IPS DF 4.7 (cell line): ENCODE results near the gene ROBO1.

Experiments
- DNase-seq: peaks from one replicate; pipeline ENCODE4 v3.0.0-alpha.2; 2013; ENCODE audit warnings: low spot score; ENCODE audit errors: extremely low read depth

Gene ROBO1

DNA sequence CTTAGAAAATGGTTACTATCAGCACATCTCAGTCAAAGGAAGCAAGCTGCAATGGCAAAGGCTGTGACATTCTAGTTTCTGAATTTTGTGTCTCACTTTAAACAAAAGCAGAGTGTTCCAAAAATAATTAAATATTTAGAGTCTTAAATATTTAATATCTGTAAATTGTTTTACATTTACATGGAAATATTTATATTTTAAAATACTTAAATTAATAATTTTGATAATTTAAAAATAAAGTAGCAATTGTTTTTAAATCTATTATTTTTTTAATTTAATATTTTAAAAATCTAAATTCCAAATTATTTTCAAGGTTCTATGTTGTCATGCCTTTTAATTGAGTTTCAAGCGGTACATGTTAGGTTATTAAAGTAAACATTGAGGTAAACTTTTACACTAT lies 843.1 kb downstream of the ROBO1 start:
- DNase-seq: no peak

DNA sequence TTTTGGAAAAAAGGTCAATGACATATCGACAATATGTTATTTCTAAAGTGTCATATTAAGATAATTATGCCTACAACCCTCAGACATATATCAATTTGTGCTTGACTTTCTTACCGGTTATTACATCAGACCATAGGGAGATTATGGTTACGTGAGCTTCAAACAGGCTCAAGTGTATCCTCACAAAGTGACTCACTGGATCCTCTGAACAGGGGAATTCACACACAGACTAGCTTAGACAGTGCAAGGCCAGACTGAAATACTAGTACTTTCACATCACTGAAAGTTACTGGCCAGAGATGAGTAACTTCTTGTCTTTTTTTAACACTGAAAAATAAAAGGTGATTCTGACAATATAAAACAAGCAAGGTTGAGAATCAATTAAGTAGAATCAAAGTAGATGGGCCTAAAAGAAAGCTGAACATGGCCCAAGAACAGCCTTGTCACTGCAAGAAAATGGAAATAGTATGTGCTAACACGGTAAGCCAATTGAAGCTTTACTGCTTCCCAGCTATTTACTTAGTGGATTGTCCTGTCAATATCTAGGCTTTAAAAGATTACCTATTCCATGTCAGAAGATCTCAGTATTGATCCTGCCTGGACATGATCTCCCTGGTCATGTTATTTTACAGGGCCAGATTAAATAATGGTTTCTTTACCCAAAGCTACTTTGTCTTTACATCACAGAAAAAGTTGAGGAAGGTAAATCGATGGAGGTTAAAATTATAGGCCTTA lies 848.6 kb downstream of the ROBO1 start:
- no peak for DNase-seq

DNA sequence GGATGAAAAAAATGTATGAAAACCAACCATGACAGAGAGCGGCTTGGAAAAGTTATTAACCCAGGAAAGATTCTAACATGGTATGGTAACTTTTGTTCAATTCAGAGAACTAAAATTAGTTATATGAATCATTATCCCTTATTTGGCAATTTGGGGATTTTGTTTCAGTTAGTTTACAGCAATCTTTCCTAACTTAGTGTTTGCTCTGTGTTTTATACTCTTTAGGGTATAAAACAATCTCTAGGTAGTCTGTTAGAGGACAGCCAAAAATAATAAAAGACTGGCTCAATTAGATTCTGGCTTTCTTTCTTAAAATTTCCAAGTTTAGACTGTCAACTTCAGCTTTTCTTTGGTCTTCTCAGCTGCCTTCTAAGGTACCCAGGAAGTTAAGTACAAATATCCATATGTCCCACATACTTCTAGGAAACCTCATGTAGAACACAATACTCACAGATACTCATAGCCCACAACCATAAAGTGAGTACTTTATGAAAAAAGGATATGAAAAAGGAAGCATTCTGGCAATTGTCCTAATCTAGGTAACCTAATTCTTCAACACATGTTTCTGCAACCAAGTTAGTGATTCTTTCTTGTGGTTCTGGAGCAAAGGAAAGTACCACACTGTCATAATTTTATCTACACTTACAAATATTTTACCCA lies 849.3 kb downstream of the ROBO1 start:
- no peak for DNase-seq

DNA sequence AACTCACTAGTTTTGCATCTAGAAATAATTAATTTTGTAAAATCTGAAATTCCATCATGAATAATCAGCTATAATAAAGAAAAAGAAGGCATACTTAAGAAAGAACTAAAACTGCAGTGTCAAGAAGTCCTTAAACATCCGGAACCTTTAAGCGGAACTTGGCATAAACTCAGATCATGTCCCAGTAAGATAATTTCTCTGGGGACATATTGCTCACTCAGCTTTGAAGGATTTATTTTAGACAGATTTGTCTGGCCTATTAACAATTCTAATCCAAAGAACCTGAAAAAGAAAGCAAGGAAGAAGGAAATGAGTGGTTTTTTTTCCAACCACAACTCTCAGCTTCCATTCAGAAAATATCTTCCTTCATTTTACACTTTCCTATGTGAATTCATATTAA lies 850.3 kb downstream of the ROBO1 start:
- no peak for DNase-seq

DNA sequence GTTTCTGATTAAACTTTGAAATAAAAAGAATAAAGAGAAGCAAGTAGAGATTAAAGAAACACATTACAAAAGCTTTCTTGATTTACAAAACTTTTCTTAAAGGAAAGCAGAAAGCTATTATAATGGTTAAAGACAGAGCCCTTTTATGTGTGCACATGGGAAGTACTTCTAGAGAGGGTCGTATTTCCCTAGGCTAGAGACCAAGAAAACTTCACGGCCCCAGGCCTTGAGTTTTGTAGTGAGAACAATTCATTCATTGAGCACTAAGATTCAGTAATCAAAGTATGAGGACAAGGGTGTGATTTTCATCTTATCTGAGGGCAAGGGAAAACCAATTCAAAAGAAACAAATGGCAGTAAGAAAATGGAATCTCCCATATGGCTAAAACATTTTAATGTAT lies 854.1 kb downstream of the ROBO1 start:
- DNase-seq: no peak

DNA sequence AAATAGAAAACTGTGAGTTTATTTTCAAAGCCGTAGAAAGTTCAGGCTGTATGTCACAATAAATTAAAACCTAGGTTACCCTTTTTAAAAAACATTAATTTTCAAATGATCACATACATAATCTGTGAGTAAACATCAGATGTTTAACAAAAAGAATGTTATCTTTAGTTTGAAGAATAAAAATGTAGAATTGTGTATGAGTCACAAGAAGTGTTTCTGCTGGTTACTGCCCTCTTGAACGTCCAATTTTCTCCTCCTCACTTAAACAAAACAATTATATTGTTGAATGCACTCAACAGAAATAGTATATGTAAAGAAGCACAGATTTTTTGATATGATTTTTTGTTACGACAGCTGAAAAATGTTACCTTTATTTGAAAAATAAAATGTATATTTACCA lies 855.1 kb downstream of the ROBO1 start:
- no peak for DNase-seq

DNA sequence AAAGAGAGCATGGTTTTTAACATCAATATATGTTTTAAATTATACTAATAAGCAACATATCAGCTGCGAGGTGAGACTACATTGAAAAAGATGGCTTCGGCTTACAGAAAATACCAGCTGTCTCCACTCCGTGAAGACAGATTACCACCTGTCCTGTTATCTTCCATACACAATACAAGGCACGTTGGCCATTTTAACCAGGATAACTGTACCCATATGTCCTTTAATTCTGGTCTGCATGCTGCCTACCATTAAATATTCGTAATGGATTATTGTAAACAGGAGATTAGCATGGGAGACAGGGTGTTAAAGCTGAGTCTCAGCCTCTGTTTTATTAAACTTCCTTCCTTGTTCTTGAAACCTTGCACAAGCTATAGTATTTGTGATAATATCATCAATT lies 855.5 kb downstream of the ROBO1 start:
- DNase-seq: no peak

DNA sequence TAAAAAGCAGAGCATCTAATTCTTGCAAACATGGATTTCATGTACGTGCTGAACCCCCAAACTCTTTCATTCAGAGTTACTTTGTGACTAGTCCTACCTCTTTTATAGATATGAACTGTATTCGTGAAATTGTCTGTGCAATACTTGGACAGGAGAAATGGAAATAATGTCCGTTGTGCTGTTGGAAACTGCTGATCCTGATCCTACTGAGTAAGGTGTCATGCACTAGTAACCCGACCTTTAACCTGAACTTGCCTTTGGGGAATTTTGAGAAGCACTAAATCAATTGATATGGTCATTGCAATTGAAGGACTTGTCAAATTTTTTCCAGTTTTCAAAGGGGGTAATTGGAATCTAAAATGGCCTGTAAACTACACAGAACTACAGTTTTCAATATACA lies 856.4 kb downstream of the ROBO1 start:
- no peak for DNase-seq

DNA sequence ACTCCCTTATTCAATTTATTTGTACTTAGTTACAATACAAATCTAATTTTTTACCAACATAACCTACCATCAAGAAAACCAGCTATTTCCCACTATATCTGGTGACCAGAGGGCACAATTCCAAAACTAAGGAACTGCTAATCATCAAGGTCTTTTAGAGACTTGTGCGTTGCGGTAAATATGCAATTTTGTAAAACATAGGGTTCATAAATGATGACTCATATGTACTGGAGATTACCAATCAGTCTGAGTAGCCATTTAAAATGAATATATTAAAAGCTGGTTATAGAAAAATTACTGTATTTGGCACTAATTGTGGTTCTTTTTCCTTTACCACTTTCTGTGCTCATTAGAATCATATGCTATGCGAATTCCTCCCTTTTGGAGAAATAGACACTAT lies 859.6 kb downstream of the ROBO1 start:
- no peak for DNase-seq

DNA sequence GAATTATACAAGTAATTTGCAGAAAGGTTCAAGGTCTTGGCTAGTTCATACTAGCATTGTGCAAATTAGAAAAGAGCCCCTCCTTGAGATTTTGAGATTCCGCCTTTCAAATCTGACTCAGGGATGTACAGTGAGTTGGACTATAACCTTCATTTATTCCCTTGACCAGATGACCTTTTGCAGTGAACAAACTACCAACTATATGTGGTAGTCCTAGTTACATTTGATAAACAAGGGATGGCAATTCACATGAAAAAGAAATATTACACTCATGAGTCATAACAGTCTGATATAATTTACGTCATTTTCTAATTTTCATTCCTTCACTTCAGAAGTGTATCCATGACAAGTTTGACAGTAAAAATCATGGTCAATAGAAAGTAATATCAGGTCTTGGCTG lies 860.4 kb downstream of the ROBO1 start:
- DNase-seq: no peak

DNA sequence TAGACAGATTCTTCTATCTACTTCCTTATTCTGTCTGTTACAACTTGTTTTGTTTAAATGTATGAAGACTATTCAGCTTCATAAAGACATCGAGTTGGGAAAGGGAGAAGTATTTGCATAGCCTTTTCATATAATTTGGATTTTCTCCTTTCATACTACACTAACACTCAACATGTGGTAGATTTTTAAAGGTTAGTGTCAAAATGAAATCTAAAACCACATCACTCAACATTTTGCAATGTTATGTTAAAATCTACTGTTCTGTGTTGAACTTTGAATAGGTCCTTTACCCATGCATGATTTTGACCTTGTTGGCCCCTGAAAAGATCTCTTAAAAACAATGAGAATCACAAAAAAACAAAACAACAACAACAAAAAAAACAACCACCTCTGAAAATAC lies 860.9 kb downstream of the ROBO1 start:
- DNase-seq: no peak

DNA sequence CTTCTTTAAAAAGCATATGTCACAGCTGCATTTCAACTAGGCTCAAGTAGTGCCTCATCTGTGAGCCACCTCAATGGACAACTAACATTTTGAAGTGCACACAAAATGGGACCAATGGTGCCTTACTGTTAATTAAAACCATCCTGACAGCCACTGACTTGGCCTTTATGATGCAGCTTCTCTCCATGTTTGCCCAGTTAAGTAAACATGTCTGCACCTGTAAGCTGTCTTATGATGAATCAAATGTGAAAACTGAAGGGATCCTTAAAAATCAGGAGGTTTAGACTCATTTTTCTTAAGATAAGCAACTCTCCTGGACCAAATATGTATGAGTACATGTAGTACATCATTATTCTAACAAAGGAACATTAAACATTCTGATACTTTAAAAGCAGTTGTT lies 861.6 kb downstream of the ROBO1 start:
- no peak for DNase-seq

DNA sequence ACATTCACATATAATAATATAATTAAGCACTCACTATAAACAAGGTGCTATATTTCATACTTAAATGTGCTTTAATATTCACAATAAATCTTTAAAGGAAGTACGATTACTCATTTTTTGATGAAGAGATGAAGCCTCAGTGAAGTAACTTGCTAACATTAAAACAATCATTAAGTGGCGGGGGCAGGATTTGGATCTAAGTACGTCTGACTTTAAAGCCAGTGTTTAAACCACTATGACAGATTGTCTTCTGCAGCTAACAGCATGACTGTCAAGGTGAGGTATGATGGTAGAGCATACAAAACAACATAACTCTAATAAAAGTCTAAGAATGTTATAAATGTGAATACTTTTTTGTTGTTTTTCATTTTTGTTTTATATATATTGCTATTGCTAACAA lies 862.1 kb downstream of the ROBO1 start:
- no peak for DNase-seq

DNA sequence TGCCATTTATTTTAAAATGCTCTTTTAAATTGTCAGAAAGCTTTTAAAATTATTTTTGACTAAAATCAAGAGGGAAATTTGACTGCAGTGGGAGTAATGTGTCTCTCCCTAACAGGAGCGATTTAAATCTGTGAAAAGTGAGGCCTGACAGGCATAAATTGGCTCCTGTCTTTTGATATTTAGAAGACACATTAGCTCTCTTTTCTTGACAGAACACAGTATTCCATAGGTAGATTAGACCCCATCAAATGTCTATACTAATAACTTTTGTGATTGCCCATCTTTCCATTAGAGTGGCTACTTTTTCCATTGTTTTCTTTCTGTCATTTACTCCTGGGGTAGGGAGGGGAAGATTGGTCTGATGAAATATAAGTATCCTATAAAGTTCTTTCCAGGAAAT lies 866.3 kb downstream of the ROBO1 start:
- DNase-seq: no peak

DNA sequence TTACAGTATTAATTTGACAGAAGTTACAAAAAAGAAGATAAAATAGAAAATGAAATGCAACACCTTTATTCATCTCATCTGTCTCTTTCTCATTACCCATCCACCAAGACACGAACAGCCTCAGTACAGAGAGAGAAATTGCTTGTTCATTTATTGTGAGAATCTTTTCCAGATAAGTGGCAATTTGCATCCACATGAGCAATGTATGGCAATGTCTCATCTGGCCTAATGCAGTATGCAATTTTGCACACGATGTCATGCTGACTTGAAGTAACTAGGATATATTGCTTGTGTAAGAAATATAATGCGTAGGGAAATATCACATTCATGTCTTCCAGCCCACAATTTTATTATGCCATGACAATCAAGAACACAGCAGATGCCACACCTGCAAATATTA lies 866.9 kb downstream of the ROBO1 start:
- DNase-seq: no peak

DNA sequence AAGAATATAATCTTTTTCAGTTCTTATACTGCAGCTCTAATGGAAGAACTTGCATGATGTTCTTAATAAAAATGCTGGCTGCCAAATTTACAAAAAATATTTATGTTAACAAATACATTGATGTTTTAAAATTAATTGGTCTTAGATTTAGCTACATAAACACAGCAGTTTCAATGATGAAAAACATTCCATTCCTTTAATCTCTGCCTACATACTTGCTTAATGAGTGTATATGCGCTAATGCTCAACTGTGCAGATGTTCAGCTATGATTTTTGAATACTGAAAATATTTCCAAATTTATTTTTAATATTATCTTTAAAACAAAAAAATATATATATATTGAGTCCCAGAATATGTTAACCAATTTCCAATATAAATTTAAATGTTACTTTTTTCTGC lies 867.4 kb downstream of the ROBO1 start:
- DNase-seq: no peak

DNA sequence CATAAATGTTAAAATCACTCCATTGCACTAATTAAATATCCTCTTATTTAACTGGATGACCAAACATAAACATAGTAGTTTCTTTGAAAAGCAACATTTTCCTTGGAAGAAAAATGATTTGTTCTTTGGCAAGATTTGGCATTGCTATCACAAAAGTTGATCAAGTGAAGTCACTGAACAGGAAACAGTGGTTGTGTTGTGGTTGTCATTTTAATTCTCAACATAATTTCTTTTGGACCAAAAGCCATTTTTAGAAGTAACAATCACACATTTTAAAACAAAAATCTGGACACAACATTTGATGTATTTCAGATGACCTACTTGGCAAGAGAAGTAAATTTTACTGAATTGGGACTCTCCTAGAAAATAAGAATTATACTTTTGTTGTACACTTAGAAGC lies 872.3 kb downstream of the ROBO1 start:
- no peak for DNase-seq

DNA sequence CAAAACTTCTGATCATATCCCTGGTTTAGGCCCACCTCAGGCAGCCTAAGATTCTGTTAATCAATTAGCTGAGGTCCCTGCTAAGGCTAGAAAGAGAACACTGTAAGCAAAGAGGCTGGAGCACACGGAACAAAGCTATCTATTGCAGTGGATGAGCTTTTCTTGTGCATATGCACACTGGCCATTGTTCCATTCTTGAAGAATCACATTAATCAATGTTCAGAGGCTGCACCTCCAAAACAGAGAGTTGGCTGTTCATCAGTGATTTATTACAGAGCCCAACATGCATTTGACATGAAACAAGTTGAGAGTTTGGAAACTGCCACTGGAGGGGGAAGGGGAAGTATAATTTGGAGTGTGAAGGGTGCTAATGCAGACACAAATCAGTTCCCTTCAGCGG lies 873.0 kb downstream of the ROBO1 start:
- no peak for DNase-seq

DNA sequence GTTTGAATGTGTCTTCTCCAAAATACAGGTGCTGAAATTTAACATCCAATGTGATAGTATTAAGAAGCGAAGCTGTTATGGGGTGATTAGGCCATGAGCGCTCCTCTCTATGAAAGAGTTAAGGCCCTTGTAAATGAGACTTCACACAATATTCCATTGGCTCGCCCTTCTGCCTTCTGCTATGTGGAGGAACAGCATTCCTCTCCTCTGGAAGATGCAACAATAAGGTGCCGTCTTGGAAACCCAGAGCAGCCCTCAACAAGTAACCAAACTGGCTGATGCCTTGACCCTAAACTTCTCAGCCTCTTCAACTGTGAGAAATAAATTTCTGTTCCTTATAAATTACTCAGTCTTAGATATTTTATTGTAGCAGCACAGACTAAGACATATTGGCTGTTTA lies 874.6 kb downstream of the ROBO1 start:
- no peak for DNase-seq

DNA sequence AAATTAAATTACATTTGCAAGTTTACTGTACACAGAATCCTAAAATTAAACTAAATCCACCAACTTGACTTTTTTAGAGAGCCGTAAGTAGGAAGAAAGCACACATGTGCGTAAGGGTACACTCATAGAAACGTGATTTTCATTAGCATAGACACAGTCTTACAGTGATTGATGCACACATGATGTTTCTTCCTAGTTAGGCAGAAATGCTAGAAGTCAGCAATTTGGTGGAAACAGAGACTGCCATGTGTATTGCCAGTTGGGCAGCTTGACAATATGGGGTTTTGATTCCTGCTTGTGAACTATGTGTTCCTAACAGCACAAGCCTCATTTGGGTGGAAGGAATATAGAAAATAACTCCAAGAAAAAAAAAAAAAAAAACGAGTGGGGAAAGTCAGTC lies 878.5 kb downstream of the ROBO1 start:
- DNase-seq: no peak

DNA sequence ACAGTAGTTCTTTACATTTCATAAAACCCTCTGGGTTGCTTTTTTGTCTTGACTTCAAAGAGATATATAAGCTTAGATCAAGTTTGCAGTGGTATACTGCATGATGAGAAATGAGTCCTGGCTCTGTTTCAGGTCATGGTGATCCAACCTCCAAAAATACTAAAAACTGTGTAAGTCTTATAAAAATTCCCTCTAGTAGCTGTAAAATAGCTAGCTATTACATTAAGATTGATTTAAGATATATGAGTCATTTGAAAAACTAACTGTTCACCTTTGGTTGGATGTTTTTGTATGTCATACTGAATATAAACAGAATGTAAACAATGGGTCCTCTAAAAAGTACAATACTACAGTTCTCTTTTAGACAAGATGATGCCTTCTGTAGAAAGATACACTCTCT lies 879.2 kb downstream of the ROBO1 start:
- no peak for DNase-seq

DNA sequence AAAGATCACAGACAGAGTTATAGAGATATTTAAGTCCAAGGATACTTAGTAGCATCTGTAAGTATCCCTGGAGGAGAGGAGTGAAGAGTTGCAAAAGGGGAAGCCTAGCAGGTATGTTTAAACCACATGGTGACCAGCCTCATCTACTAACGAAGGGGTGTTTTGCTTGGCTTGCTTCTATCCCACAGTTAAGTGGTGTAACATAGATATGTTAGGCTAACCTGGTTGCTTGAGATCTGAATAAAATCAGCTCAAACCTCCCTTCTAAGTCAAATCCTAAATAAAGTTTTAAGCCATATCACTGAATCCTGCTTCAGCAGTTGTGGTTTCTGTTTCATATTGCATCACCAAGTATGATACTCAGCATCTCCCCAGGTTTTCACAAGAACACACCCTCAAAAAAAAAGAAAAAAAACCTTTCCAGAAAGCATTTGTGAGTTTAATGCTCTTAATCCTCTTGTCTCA lies 880.2 kb downstream of the ROBO1 start:
- no peak for DNase-seq

DNA sequence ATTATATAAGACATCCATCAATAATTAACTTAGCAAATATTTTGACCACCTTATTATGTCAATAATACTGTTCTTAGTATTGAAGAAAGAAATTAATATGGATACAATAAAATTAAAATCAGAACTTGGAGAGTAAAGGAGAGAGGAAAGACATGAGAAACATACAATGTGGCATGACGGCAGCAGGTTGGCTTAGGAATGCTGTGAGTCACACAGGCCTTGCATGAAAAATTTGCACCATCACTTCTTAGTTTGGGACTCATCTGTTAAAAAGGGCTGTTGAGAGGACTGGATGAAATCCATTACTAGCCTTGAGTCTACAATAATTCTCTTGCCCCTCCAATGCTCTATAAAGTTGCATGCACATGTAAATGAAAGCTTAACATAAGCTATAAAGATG lies 880.8 kb downstream of the ROBO1 start:
- DNase-seq: no peak
